Spleen (tissue), 11 donors: ENCODE results near the gene CAGE1. TPM values are rescaled to one million over a fixed set of nuclear protein-coding genes. Genes with fewer than 3 reads are reported as not detected.
"Not testable (repeated sequence)": the region's sequence is repeated elsewhere in the genome, so short reads cannot be mapped to it uniquely, and the experiment has no call there.

Source experiments
- DNase-seq: peaks from one replicate; pipeline ENCODE4 v3.0.0-alpha.2; 2020
- H3K27ac ChIP-seq, 8 donors: fragments of 200-600 bp; sonication (generic) in 7 of 8; 1 replicate in 4 of 8; 2 replicates in 4 of 8; pipeline versions ENCODE4 v1.5.0 to v1.8.0; 2016 to 2021; ENCODE audit warnings: inconsistent platforms in 4 of 8, mild to moderate bottlenecking in 4 of 8, moderate library complexity in 1 of 8
- H3K27me3 ChIP-seq, 7 donors: fragments of 200-600 bp; sonication (generic) in 6 of 7; replicated peaks in 1 of 7; 1 replicate in 4 of 7; 2 replicates in 3 of 7; pipeline versions ENCODE4 v1.5.0 to v1.8.0; 2016 to 2021; ENCODE audit warnings: inconsistent platforms in 3 of 7, mild to moderate bottlenecking in 1 of 7
- H3K36me3 ChIP-seq, 6 donors: fragments of 200-600 bp; sonication (generic) in 5 of 6; 1 replicate in 4 of 6; 2 replicates in 2 of 6; pipeline versions ENCODE4 v1.5.0 to v1.8.0; 2016 to 2021; ENCODE audit warnings: inconsistent platforms in 2 of 6
- H3K4me1 ChIP-seq, 6 donors: fragments of 200-600 bp; sonication (generic) in 5 of 6; 1 replicate in 3 of 6; 2 replicates in 3 of 6; pipeline versions ENCODE4 v1.5.0 to v1.8.0; 2016 to 2021; ENCODE audit warnings: inconsistent platforms in 3 of 6
- H3K4me3 ChIP-seq, 8 donors: fragments of 200-600 bp; sonication (generic) in 7 of 8; 1 replicate in 4 of 8; 2 replicates in 4 of 8; pipeline versions ENCODE4 v1.5.0 to v1.8.0; 2016 to 2021; ENCODE audit warnings: inconsistent platforms in 4 of 8, mild to moderate bottlenecking in 4 of 8, moderate library complexity in 2 of 8
- H3K9me3 ChIP-seq, 8 donors: fragments of 200-600 bp; sonication (generic) in 7 of 8; 1 replicate in 4 of 8; 2 replicates in 4 of 8; pipeline versions ENCODE4 v1.5.0 to v1.8.0; 2016 to 2021; ENCODE audit warnings: inconsistent platforms in 4 of 8
- CTCF ChIP-seq, 11 experiments: fragments of 200-600 bp in 7 of 11; fragments of 450-650 bp in 4 of 11; sonication (generic) in 4 of 11; IDR thresholded peaks in 8 of 11; conservative IDR thresholded peaks in 3 of 11; 1 replicate in 7 of 11; 2 replicates in 4 of 11; pipeline versions ENCODE4 v1.4.0 to v1.8.0; 2016 to 2021; ENCODE audit warnings: antibody characterized with exemption in 11 of 11, inconsistent platforms in 4 of 11, mild to moderate bottlenecking in 1 of 11
- POLR2A ChIP-seq, 3 donors: fragments of 450-650 bp; IDR thresholded peaks; one replicate each; pipeline ENCODE4 v1.5.1; 2017; ENCODE audit warnings: antibody characterized with exemption in 3 of 3, mild to moderate bottlenecking in 1 of 3
- POLR2AphosphoS5 ChIP-seq, 3 donors: sonication (generic); formaldehyde crosslinking; IDR thresholded peaks; one replicate each; pipeline ENCODE4 v1.5.1; 2017; ENCODE audit warnings: antibody characterized with exemption in 3 of 3
- WGBS, 5 donors: extraction: QIAGEN DNeasy Blood & Tissue Kit in 3 of 5; methylation state at CpG; one replicate each; pipeline versions ENCODE4 v1.1.5 to v1.1.7; 2013 to 2018; 5-methylcytosine and 5-hydroxymethylcytosine counted together
- intact Hi-C: fragments of 100-400 bp; cut with DNase I; formaldehyde crosslinking; loops from one replicate; pipeline ENCODE4 v1.15.0; 2023; ENCODE audit warnings: low total_unique reads
- polyA plus RNA-seq, 3 donors: library from polyadenylated mRNA; stranded (reverse); fragments of 200-250 nt; gene quantifications; one replicate each; pipeline ENCODE4 v1.2.1, GENCODE V29; 2013
- total RNA-seq, 7 donors: library from RNA; depleted of rRNA in 3 of 7; stranded (reverse); fragments of >200 nt in 3 of 7; fragmentation: NEBNext Ultra II Directional in 4 of 7; extraction: Animal tissue kit (Norgen Biotek cat#: 25700) in 4 of 7; gene quantifications; one replicate each; pipeline versions ENCODE4 v1.1.0 to v1.2.1, GENCODE V29; 2016 to 2021
- donor health status: healthy with polysubstance abuse.
- donor health status: DM: no; HTN: no; CAD: no; lungs with moderate emphysema.
- donor health status: DM: no; HTN: no; CAD: no.
- donor health status: Bipolar disorder and iron deficiency.
- donor health status: healthy.
- donor health status: DM: no; HTN: no; CAD: no.
- donor health status: DM: yes; HTN: yes; CAD: no.

Gene CAGE1
- total and polyA plus RNA-seq, 10 donors, result not detected

- Histone ChIP-seq H3K27me3 (peaks cover 0 to 8% (median 0%) of the 10 kb centered on the region in 7 donors), H3K36me3 (no peaks in the 10 kb centered on the region), H3K27ac (no peak overlapping the region), H3K9me3 (no peaks in the 10 kb centered on the region), H3K4me1 (no peaks in the 10 kb centered on the region), H3K4me3 (peak overlapping the region in 1 of 8 donors; percentile 2)
- WGBS, 5 donors, result 81 to 90% (median 89%) methylated on average over 17 to 29 of the region's 29 CpGs
- no peak for TF ChIP-seq POLR2A (IDR thresholded peaks at IDR 0.05)
- intact Hi-C loops, result no loop called here
- DNase-seq, result no peak
Measured at GRCh38 chr6:7343546-7344475, 45.7 kb downstream of the CAGE1 start.

- Histone ChIP-seq H3K4me3 (no peak overlapping the region), H3K27ac (no peak overlapping the region), H3K9me3 (no peaks in the 10 kb centered on the region), H3K27me3 (peaks cover 0 to 8% (median 0%) of the 10 kb centered on the region in 7 donors), H3K4me1 (no peaks in the 10 kb centered on the region), H3K36me3 (no peaks in the 10 kb centered on the region)
- DNase-seq, result no peak
- 71 to 89% (median 79%) methylated on average over 6 to 9 of the region's 9 CpGs for WGBS, 5 donors
- TF ChIP-seq POLR2A (IDR thresholded peaks at IDR 0.05) (no peak), POLR2AphosphoS5 (IDR thresholded peaks at IDR 0.05) (no peak), CTCF (IDR thresholded peaks at IDR 0.05 in 8 of 11, conservative IDR thresholded peaks at IDR 0.05 in 3 of 11) (no peak)
- intact Hi-C loops, result no loop called here
Measured at GRCh38 chr6:7341989-7342742, 47.4 kb downstream of the CAGE1 start.

- Histone ChIP-seq H3K27me3 (peaks cover 0 to 8% (median 0%) of the 10 kb centered on the region in 7 donors), H3K9me3 (no peaks in the 10 kb centered on the region), H3K4me3 (no peak overlapping the region), H3K4me1 (no peaks in the 10 kb centered on the region), H3K36me3 (no peaks in the 10 kb centered on the region), H3K27ac (no peak overlapping the region)
- no peak for DNase-seq
- 95 to 100% (median 96%) methylated on average over 3 of the region's 3 CpGs for WGBS, 5 donors
- intact Hi-C loops, result no loop called here
- TF ChIP-seq CTCF (IDR thresholded peaks at IDR 0.05 in 8 of 11, conservative IDR thresholded peaks at IDR 0.05 in 3 of 11), result no peak
- no peak for TF ChIP-seq POLR2A (IDR thresholded peaks at IDR 0.05)
- no peak for TF ChIP-seq POLR2AphosphoS5 (IDR thresholded peaks at IDR 0.05)
Measured at GRCh38 chr6:7341271-7341670, 48.3 kb downstream of the CAGE1 start.

GRCh38 chr6:7339007-7339732 lies 50.4 kb downstream of the CAGE1 start:
- H3K4me1 ChIP-seq, H3K4me3 ChIP-seq, DNase-seq, H3K9me3 ChIP-seq, H3K27ac ChIP-seq, intact Hi-C loops, H3K27me3 ChIP-seq, H3K36me3 ChIP-seq: not testable (repeated sequence)
- WGBS, 5 donors, result 78 to 83% (median 79%) methylated on average over 14 of the region's 14 CpGs
- peak in 7 of 11 experiments; percentile 24 to 48 (median 38) for TF ChIP-seq CTCF (IDR thresholded peaks at IDR 0.05 in 8 of 11, conservative IDR thresholded peaks at IDR 0.05 in 3 of 11)
